Pulmonary artery endothelial cell (primary cell): ENCODE data around the gene C22orf23. TPM values are rescaled to one million over a fixed set of nuclear protein-coding genes. Genes with fewer than 3 reads are reported as not detected.

ENCODE experiments used
- DNase-seq: peaks from one replicate; pipeline ENCODE4 v3.0.0-alpha.2; 2011; ENCODE audit warnings: low read depth, low spot score
- total RNA-seq: library from RNA; depleted of rRNA; stranded (reverse); fragments of >200 nt; gene quantifications from 2 replicates; pipeline ENCODE4 v1.2.3, GENCODE V29; 2014

Gene C22orf23
- total RNA-seq, 1 donor from 2014 or later, result 0.26 TPM

- no peak for DNase-seq
Measured at GRCh38 chr22:37898441-37899181, 54.8 kb downstream of the C22orf23 start.

GRCh38 chr22:37897807-37898206 is 55.6 kb downstream of the C22orf23 start:
- no peak for DNase-seq

- no peak for DNase-seq
Measured at GRCh38 chr22:37896939-37897338, 56.5 kb downstream of the C22orf23 start.

- DNase-seq, result no peak
Measured at GRCh38 chr22:37896181-37896592, 57.2 kb downstream of the C22orf23 start.

- no peak for DNase-seq
Measured at GRCh38 chr22:37894939-37895670, 58.3 kb downstream of the C22orf23 start.

GRCh38 chr22:37893583-37893983 is 59.8 kb downstream of the C22orf23 start:
- DNase-seq, result no peak

Other genes starting within 250 kb of the C22orf23 start
- 33.8 and 48.3 TPM in 2 replicates for gene GCAT, start 145.7 kb downstream of the C22orf23 start, total RNA-seq
- gene GALR3, start 130.2 kb downstream of the C22orf23 start, total RNA-seq, result not detected in 2 replicates
- gene ANKRD54, start 109.3 kb downstream of the C22orf23 start, total RNA-seq, result 25.7 and 27.1 TPM in 2 replicates
- gene EIF3L, start 104.2 kb downstream of the C22orf23 start, total RNA-seq, result 388 and 436 TPM in 2 replicates
- gene MICALL1, start 47.3 kb downstream of the C22orf23 start, total RNA-seq, result 24.5 and 30.9 TPM in 2 replicates
- 66.0 and 95.3 TPM in 2 replicates for gene POLR2F, start 98 bp upstream of the C22orf23 start, total RNA-seq
- gene SOX10, start 31.0 kb upstream of the C22orf23 start, total RNA-seq, result not detected in 2 replicates
- gene PICK1, start 103.8 kb upstream of the C22orf23 start, total RNA-seq, result 8.7 and 12.9 TPM in 2 replicates
- gene SLC16A8, start 130.6 kb upstream of the C22orf23 start, total RNA-seq, result 0.20 and 0.21 TPM in 2 replicates
- gene BAIAP2L2, start 157.1 kb upstream of the C22orf23 start, total RNA-seq, result under 0.01 and 0.71 TPM in 2 replicates
- 2.0 and 3.9 TPM in 2 replicates for gene PLA2G6, start 228.2 kb upstream of the C22orf23 start, total RNA-seq
- gene MAFF, start 248.4 kb upstream of the C22orf23 start, total RNA-seq, result 66.0 and 72.1 TPM in 2 replicates